Measurements from ENCODE around the gene EPB41L5. TPM values are rescaled to one million over a fixed set of nuclear protein-coding genes. Genes with fewer than 3 reads are reported as not detected.

Gene EPB41L5
- total RNA-seq, 6 experiments from 2014 or later, result 27.1 to 54.1 (median 43.3) TPM

- Histone ChIP-seq H3K4me3 (no peak overlapping the region), H3K9me3 (no peaks in the 10 kb centered on the region), H3K4me1 (no peaks in the 10 kb centered on the region), H3K27me3 (no peaks in the 10 kb centered on the region), H3K36me3 (peaks cover 0 to 9% (median 2%) of the 10 kb centered on the region in 4 donors), H3K27ac (no peak overlapping the region)
- 100% methylated on average over 2 of the region's 3 CpGs for WGBS (ENCODE audit: insufficient coverage, low coverage, low lambda C conversion rate, missing lambda C conversion rate)
- no peak for TF ChIP-seq POLR2A (IDR thresholded peaks at IDR 0.05)
- TF ChIP-seq CTCF (IDR thresholded peaks at IDR 0.05), result no peak
- intact Hi-C loops (cut with DNase I), result no loop called here
- DNase-seq (no peak), ATAC-seq (no peak)
Measured at GRCh38 chr2:120123090-120123489, 110.2 kb downstream of the EPB41L5 start.

GRCh38 chr2:120125195-120125594 is 112.3 kb downstream of the EPB41L5 start:
- no peaks in the 10 kb centered on the region for H3K27me3 ChIP-seq
- intact Hi-C loops (cut with DNase I), result no loop called here
- 91% methylated on average over 3 of the region's 3 CpGs for WGBS (ENCODE audit: insufficient coverage, low coverage, low lambda C conversion rate, missing lambda C conversion rate)
- H3K36me3 ChIP-seq, result peaks cover 0 to 14% (median 2%) of the 10 kb centered on the region in 4 donors
- TF ChIP-seq POLR2A (IDR thresholded peaks at IDR 0.05) (no peak), CTCF (IDR thresholded peaks at IDR 0.05) (no peak)
- no peak overlapping the region for H3K4me3 ChIP-seq
- DNase-seq (no peak), ATAC-seq (no peak)
- no peak overlapping the region for H3K27ac ChIP-seq
- no peaks in the 10 kb centered on the region for H3K4me1 ChIP-seq
- H3K9me3 ChIP-seq, result no peaks in the 10 kb centered on the region

- no peak overlapping the region for H3K27ac ChIP-seq
- no peaks in the 10 kb centered on the region for H3K9me3 ChIP-seq
- intact Hi-C loops (cut with DNase I), result no loop called here
- no peak for ATAC-seq
- no peak overlapping the region for H3K4me3 ChIP-seq
- no peaks in the 10 kb centered on the region for H3K27me3 ChIP-seq
- TF ChIP-seq CTCF (IDR thresholded peaks at IDR 0.05) (no peak), POLR2A (IDR thresholded peaks at IDR 0.05) (no peak)
- H3K4me1 ChIP-seq, result no peaks in the 10 kb centered on the region
- DNase-seq, result no peak
- H3K36me3 ChIP-seq, result peaks cover 0 to 19% (median 2%) of the 10 kb centered on the region in 4 donors
Measured at GRCh38 chr2:120128216-120128615, 115.3 kb downstream of the EPB41L5 start.

- DNase-seq (no peak), ATAC-seq (peak; percentile 43 to 70 (median 64))
- Histone ChIP-seq H3K36me3 (peaks cover 0 to 33% (median 5%) of the 10 kb centered on the region in 4 donors), H3K4me1 (no peaks in the 10 kb centered on the region), H3K4me3 (no peak overlapping the region), H3K9me3 (no peaks in the 10 kb centered on the region), H3K27ac (no peak overlapping the region), H3K27me3 (no peaks in the 10 kb centered on the region)
- TF ChIP-seq CTCF (IDR thresholded peaks at IDR 0.05) (no peak), POLR2A (IDR thresholded peaks at IDR 0.05) (no peak)
- 82% methylated on average over 5 of the region's 5 CpGs for WGBS (ENCODE audit: insufficient coverage, low coverage, low lambda C conversion rate, missing lambda C conversion rate)
- intact Hi-C loops (cut with DNase I), result no loop called here
Measured at GRCh38 chr2:120132190-120132589, 119.3 kb downstream of the EPB41L5 start.

GRCh38 chr2:120132691-120133090 is 119.8 kb downstream of the EPB41L5 start:
- H3K27ac ChIP-seq, result no peak overlapping the region
- 90% methylated on average over 1 of the region's 1 CpG for WGBS (ENCODE audit: insufficient coverage, low coverage, low lambda C conversion rate, missing lambda C conversion rate)
- peaks cover 0 to 28% (median 5%) of the 10 kb centered on the region in 4 donors for H3K36me3 ChIP-seq
- DNase-seq (no peak), ATAC-seq (no peak)
- no peaks in the 10 kb centered on the region for H3K4me1 ChIP-seq
- intact Hi-C loops (cut with DNase I), result no loop called here
- no peak overlapping the region for H3K4me3 ChIP-seq
- H3K27me3 ChIP-seq, result no peaks in the 10 kb centered on the region
- no peaks in the 10 kb centered on the region for H3K9me3 ChIP-seq
- TF ChIP-seq CTCF (IDR thresholded peaks at IDR 0.05), result no peak

Measured in right lobe of liver (tissue), 6 donors.